GM23338 (cell line): Measurements from ENCODE around the gene RYR1.

Experiments
- CREB1 ChIP-seq: fragments of 250-450 bp; sonication (Bioruptor Pico); IDR thresholded peaks from 2 replicates; pipeline ENCODE4 v1.5.0; 2020; ENCODE audit warnings: low read depth, mild to moderate bottlenecking, moderate library complexity
- CTCF ChIP-seq, 2 experiments: fragments of 200-600 bp in 1 of 2; sonication (generic) in 1 of 2; conservative IDR thresholded peaks; 2 replicates each; pipeline versions ENCODE4 v1.5.1 to v1.6.1; 2016 to 2017; ENCODE audit warnings: antibody characterized with exemption in 2 of 2, low read depth in 2 of 2, mild to moderate bottlenecking in 2 of 2, moderate library complexity in 1 of 2
- EZH2 ChIP-seq: fragments of 200-600 bp; sonication (generic); IDR thresholded peaks from one replicate; pipeline ENCODE4 v1.8.0; 2017; ENCODE audit warnings: antibody characterized with exemption, mild to moderate bottlenecking, low read depth; ENCODE audit not compliant: unreplicated experiment
- POLR2AphosphoS5 ChIP-seq: IDR thresholded peaks from 2 replicates; pipeline ENCODE4 v1.6.1; 2016; ENCODE audit warnings: antibody characterized with exemption, low read depth

- TF ChIP-seq CTCF (conservative IDR thresholded peaks at IDR 0.05; ENCODE audit: low read depth in 2 of 2) (no peak), POLR2AphosphoS5 (no peak), EZH2 (no peak), CREB1 (CRISPR knock-in tag) (no peak)
Measured at GRCh38 chr19:38537071-38537936, 103.8 kb downstream of the RYR1 start.
